Tibial artery (tissue), 4 donors: ENCODE data around the gene GLRB.

ENCODE experiments used
- DNase-seq, 2 donors: peaks; one replicate each; pipeline ENCODE4 v3.0.0-alpha.2; 2019
- H3K27ac ChIP-seq, 2 donors: fragments of 200-600 bp; sonication (generic) in 1 of 2; 1 replicate in 1 of 2; 2 replicates in 1 of 2; pipeline ENCODE4 v1.5.1; 2018 to 2019; ENCODE audit warnings: mild to moderate bottlenecking in 1 of 2
- H3K27me3 ChIP-seq, 2 donors: fragments of 200-600 bp; sonication (generic) in 1 of 2; one replicate each; pipeline versions ENCODE4 v1.5.1 to v1.6.0; 2016 to 2019
- H3K36me3 ChIP-seq, 3 donors: fragments of 200-600 bp; sonication (generic) in 2 of 3; one replicate each; pipeline ENCODE4 v1.5.1; 2016 to 2019; ENCODE audit warnings: mild to moderate bottlenecking in 2 of 3
- H3K4me1 ChIP-seq, 4 donors: fragments of 200-600 bp; sonication (generic) in 2 of 4; 1 replicate in 3 of 4; 2 replicates in 1 of 4; pipeline ENCODE4 v1.5.1; 2016 to 2019
- H3K4me3 ChIP-seq, 2 donors: fragments of 200-600 bp; sonication (generic) in 1 of 2; 1 replicate in 1 of 2; 2 replicates in 1 of 2; pipeline ENCODE4 v1.5.1; 2018 to 2019; ENCODE audit warnings: mild to moderate bottlenecking in 2 of 2
- H3K9me3 ChIP-seq, 3 donors: fragments of 200-600 bp; sonication (generic) in 1 of 3; one replicate each; pipeline ENCODE4 v1.5.1; 2016 to 2019
- intact Hi-C: fragments of 100-400 bp; cut with DNase I; formaldehyde crosslinking; loops from one replicate; pipeline ENCODE4 v1.15.0; 2023; ENCODE audit warnings: low total_unique reads
- TF ChIP-seq, protein P1 (sequence below), 2 experiments: fragments of 200-600 bp in 1 of 2; fragments of 450-650 bp in 1 of 2; IDR thresholded peaks; one replicate each; pipeline ENCODE4 v1.5.1; 2017 to 2019; ENCODE audit warnings: antibody characterized with exemption in 2 of 2, mild to moderate bottlenecking in 1 of 2, moderate library complexity in 1 of 2

Gene GLRB

GRCh38 chr4:157196046-157196445 is 120.1 kb downstream of the GLRB start:
- TF ChIP-seq, protein P1, sequence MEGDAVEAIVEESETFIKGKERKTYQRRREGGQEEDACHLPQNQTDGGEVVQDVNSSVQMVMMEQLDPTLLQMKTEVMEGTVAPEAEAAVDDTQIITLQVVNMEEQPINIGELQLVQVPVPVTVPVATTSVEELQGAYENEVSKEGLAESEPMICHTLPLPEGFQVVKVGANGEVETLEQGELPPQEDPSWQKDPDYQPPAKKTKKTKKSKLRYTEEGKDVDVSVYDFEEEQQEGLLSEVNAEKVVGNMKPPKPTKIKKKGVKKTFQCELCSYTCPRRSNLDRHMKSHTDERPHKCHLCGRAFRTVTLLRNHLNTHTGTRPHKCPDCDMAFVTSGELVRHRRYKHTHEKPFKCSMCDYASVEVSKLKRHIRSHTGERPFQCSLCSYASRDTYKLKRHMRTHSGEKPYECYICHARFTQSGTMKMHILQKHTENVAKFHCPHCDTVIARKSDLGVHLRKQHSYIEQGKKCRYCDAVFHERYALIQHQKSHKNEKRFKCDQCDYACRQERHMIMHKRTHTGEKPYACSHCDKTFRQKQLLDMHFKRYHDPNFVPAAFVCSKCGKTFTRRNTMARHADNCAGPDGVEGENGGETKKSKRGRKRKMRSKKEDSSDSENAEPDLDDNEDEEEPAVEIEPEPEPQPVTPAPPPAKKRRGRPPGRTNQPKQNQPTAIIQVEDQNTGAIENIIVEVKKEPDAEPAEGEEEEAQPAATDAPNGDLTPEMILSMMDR (IDR thresholded peaks at IDR 0.05): no peak
- Histone ChIP-seq H3K36me3 (no peaks in the 10 kb centered on the region), H3K4me3 (no peak overlapping the region), H3K27me3 (no peaks in the 10 kb centered on the region), H3K27ac (no peak overlapping the region), H3K4me1 (no peaks in the 10 kb centered on the region), H3K9me3 (no peaks in the 10 kb centered on the region)
- intact Hi-C loops: no loop called here
- DNase-seq: no peak

DNA sequence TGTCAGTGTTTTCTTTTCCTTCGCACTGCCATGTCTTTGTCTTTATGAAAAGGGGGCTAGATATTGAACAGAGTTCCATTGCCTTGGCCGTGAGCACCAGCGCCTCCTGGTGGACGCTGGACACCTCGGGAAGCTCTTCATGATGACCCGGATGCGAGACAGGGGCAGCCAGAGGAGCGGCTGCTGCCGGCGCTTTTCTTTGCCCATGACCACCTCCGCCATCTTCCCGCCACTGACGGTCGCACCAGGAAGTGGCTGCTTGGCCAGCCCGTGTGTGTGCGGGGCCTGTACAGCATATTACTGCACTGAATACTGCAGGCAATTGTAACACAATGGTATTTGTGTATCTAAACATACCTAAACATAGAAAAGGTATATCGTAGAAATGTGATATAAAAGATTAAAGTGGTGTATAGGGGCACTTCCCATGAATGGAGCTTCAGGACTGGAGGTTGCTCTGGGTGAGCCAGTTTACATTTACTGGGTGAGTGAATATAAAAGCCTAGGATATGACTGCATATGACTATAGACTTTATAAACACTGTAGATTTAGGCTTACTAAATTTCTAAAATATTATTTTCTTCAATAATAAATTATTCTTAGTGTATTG is 128.8 kb downstream of the GLRB start:
- TF ChIP-seq, protein P1 (IDR thresholded peaks at IDR 0.05): peak in 1 of 2 experiments; percentile 20
- Histone ChIP-seq H3K4me3 (no peak overlapping the region), H3K27me3 (no peaks in the 10 kb centered on the region), H3K27ac (no peak overlapping the region), H3K4me1 (no peaks in the 10 kb centered on the region), H3K36me3 (no peaks in the 10 kb centered on the region), H3K9me3 (no peaks in the 10 kb centered on the region)
- no peak for DNase-seq
- intact Hi-C loops: no loop called here

DNA sequence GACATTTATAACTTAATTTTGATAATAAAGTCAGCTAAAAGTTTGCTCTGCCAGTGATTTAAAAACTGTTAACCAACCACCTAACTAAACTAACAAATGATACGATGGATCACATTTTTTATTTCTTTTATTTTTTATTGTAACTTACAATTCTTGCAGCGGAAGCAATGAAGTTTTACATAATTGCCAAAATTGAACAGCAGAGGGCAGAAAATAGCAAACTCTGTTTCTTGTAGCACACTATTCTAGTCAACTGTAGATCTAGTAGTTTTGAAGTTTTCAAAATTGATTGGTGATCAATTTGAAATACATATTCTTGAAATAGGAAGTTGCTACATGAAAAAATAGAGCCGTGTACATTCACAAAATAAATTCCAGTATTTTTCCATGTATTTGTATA is 141.8 kb downstream of the GLRB start:
- peaks cover 0 to 25% (median 16%) of the 10 kb centered on the region in 4 donors for H3K4me1 ChIP-seq
- no peak overlapping the region for H3K4me3 ChIP-seq
- H3K36me3 ChIP-seq: no peaks in the 10 kb centered on the region
- H3K27me3 ChIP-seq: peaks cover 0 to 25% of the 10 kb centered on the region in 2 donors
- DNase-seq: no peak
- intact Hi-C loops: loop anchor here (5.0 kb wide), 1 partner anchor 765 kb away; no protein-coding TSS in a partner anchor
- no peak overlapping the region for H3K27ac ChIP-seq
- TF ChIP-seq, protein P1 (IDR thresholded peaks at IDR 0.05): peak; percentile 50 to 51
- H3K9me3 ChIP-seq: no peaks in the 10 kb centered on the region

- Histone ChIP-seq H3K36me3 (no peaks in the 10 kb centered on the region), H3K9me3 (no peaks in the 10 kb centered on the region), H3K27ac (no peak overlapping the region), H3K4me3 (peak overlapping the region; percentile 50), H3K27me3 (peaks cover 0 to 31% of the 10 kb centered on the region in 2 donors), H3K4me1 (peaks cover 0 to 27% (median 19%) of the 10 kb centered on the region in 4 donors)
- DNase-seq: no peak
- TF ChIP-seq, protein P1 (IDR thresholded peaks at IDR 0.05): no peak
- intact Hi-C loops: loop anchor here (5.0 kb wide), 1 partner anchor 762 kb away; no protein-coding TSS in a partner anchor
Observed at GRCh38 chr4:157219711-157220370, 143.9 kb downstream of the GLRB start.

GRCh38 chr4:157220371-157220881 is 144.5 kb downstream of the GLRB start, which contains the start of gene GRIA2:
GRIA2 (plus strand) TSS chr4:157220728; CDS start chr4:157221043, 315 bp downstream.
- no peaks in the 10 kb centered on the region for H3K9me3 ChIP-seq
- H3K4me1 ChIP-seq: peaks cover 0 to 27% (median 19%) of the 10 kb centered on the region in 4 donors
- DNase-seq: peak in 1 of 2 donors; percentile 72
- TF ChIP-seq, protein P1 (IDR thresholded peaks at IDR 0.05): no peak
- H3K27ac ChIP-seq: peak within 1 kb of the TSS in 1 of 2 donors; percentile 64
- peaks cover 0 to 31% of the 10 kb centered on the region in 2 donors for H3K27me3 ChIP-seq
- intact Hi-C loops: no loop called here
- peak within 1 kb of the TSS; percentile 50 for H3K4me3 ChIP-seq
- no peaks in the 10 kb centered on the region for H3K36me3 ChIP-seq
